Endothelial cell of umbilical vein (primary cell): ENCODE data around the gene DSC1.

ENCODE experiments used
- CTCF ChIP-seq, 2 donors: IDR thresholded peaks; 1 replicate in 1 of 2; 2 replicates in 1 of 2; pipeline ENCODE4 v1.5.1; 2011; ENCODE audit warnings: low read length in 2 of 2, mild to moderate bottlenecking in 2 of 2, moderate library complexity in 2 of 2, control low read depth in 1 of 2, inconsistent platforms in 1 of 2, low read depth in 1 of 2; ENCODE audit not compliant: insufficient read depth in 1 of 2; ENCODE audit errors: extremely low read depth in 1 of 2
- EZH2 ChIP-seq: IDR thresholded peaks from 2 replicates; pipeline ENCODE4 v1.6.1; 2012; ENCODE audit warnings: borderline replicate concordance, low read depth, mild to moderate bottlenecking, moderate library complexity, low read length, inconsistent platforms; ENCODE audit not compliant: severe bottlenecking
- GATA2 ChIP-seq: IDR thresholded peaks from 2 replicates; pipeline ENCODE4 v1.7.0; 2011; ENCODE audit warnings: low read depth, mild to moderate bottlenecking, moderate library complexity, mixed read lengths, low read length; ENCODE audit not compliant: insufficient read length, insufficient read depth
- MAX ChIP-seq: IDR thresholded peaks from 2 replicates; pipeline ENCODE4 v1.6.1; 2011; ENCODE audit not compliant: insufficient read depth, insufficient read length
- POLR2A ChIP-seq: IDR thresholded peaks from 2 replicates; pipeline ENCODE4 v1.6.1; 2012; ENCODE audit warnings: low read depth, mild to moderate bottlenecking, control low read depth, low read length
- POLR2AphosphoS5 ChIP-seq: IDR thresholded peaks from 2 replicates; pipeline ENCODE4 v1.6.1; 2012; ENCODE audit warnings: low read depth, mild to moderate bottlenecking, control low read depth, low read length, moderate library complexity; ENCODE audit not compliant: insufficient read depth

GRCh38 chr18:31192086-31192776 is 29.6 kb upstream of the DSC1 start:
- TF ChIP-seq POLR2AphosphoS5, result no peak
- TF ChIP-seq CTCF (IDR thresholded peaks at IDR 0.05; ENCODE audit: extremely low read depth in 1 of 2, insufficient read depth in 1 of 2, low read depth in 1 of 2, low read length in 2 of 2), result no peak
- TF ChIP-seq POLR2A, result no peak
- TF ChIP-seq GATA2, result no peak
- no peak for TF ChIP-seq MAX
- no peak for TF ChIP-seq EZH2
